ENCODE data around the gene PAGE2B.
"Not testable (repeated sequence)": the region's sequence is repeated elsewhere in the genome, so short reads cannot be mapped to it uniquely, and the experiment has no call there.

The PAGE2B gene, protein sequence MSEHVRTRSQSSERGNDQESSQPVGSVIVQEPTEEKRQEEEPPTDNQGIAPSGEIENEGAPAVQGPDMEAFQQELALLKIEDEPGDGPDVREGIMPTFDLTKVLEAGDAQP

GRCh38 chrX:55074851-55075467 lies at the start of gene PAGE2B:
Gene PAGE2B, plus strand, starts transcription at chrX:55075030. Its CDS starts 1,012 bp downstream, at chrX:55076042.
- no peak for DNase-seq

DNA sequence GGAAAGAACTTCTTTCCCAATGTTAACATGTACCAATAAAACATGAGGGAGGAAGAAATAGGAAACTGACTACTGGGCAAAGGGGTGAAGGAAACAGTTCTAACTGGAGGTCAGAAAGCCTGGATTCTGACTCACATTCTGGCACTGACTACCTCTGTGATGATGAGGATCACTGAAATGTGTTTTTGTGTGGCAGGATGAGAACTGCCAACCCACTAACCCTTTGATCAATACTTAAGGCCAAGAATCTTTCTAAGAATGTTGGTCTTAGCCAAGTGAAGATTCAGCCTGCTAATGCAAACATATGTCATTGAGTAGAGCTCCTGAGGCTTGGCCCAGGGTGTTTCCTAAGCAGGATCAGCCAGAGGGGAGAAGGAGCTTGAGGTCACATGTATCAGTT lies 48.7 kb upstream of the PAGE2B start:
- DNase-seq: no peak

- no peak for DNase-seq
Observed at GRCh38 chrX:55026840-55027239, 48.0 kb upstream of the PAGE2B start.

DNA sequence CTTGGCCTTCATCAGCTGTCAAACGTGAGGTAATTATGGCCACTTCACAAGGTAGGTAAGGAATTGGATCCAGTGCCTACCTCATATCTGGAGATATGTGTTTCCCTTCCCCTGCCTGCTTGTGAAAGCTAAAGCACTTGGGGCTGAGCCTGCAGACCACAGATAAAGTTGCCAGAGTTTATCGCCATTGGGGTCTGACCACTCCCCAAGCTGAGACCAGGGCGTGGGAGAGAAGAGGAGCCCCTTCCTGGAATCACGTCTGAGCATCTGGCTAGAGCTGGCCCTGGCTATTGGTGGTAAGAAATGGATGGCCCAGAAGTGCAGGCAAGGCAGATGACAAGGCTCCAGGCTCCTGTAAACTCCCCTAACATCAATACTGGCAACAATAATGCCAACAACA lies 46.8 kb upstream of the PAGE2B start:
- DNase-seq: no peak

DNA sequence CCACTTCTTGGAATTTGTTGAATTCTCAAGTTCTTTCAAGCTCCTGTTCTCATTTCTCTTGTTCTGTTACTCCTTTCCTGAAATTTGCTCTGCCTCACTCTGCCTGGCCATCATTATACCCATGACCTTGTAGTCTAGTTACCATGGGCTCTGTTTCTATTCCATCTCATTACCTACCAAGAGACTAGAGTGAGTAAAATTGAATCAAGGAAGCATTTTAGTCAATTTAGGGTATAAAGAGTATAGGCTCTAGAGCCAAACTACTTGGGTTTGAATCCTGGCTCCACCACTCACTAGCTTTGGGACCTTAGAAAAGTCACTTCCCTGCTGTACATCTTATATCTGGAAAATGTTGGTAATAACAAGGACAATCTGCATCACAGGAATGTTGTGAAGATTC lies 46.2 kb upstream of the PAGE2B start:
- no peak for DNase-seq

GRCh38 chrX:55029291-55029690 lies 45.5 kb upstream of the PAGE2B start:
- no peak for DNase-seq

GRCh38 chrX:55030271-55031205 lies 44.3 kb upstream of the PAGE2B start, which contains the start of gene ALAS2:
Gene ALAS2, minus strand, starts transcription at chrX:55030977. Its CDS starts 4,977 bp downstream, at chrX:55026000.
- no peak for DNase-seq

DNA sequence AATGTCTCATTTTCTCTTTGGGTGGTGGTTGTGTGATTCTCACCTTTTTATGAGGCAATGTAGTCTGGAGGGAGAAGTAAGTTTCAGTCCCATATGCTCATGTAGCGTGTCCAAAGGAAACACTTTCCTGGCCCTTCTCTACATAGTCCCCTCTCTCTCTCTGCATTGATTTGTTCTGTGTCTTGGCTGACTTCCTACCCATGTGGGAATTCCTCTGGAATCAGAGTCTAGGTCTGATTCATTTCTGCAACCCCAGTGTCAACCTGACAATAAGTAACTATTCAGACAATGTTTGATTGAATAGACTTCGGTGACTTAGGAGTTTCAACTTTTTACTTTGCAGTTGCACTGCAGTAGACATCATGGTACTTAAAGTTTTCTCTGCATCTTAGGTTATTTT lies 41.4 kb upstream of the PAGE2B start:
- no peak for DNase-seq

- no peak for DNase-seq
Observed at GRCh38 chrX:55039471-55039870, 35.4 kb upstream of the PAGE2B start.

- DNase-seq: no peak
Observed at GRCh38 chrX:55041514-55041913, 33.3 kb upstream of the PAGE2B start.

DNA sequence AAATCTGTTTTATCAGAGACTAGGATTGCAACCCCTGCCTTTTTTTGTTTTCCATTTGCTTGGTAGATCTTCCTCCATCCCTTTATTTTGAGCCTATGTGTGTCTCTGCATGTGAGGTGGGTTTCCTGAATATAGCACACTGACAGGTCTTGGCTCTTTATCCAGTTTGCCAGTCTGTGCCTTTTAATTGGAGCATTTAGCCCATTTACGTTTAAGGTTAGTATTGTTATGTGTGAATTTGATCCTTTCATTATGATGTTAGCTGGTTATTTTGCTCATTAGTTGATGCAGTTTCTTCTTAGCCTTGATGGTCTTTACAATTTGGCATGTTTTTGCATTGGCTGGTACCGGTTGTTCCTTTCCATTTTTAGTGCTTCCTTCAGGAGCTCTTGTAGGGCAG lies 24.2 kb upstream of the PAGE2B start:
- DNase-seq: not testable (repeated sequence)

GRCh38 chrX:55056820-55057674 lies 17.8 kb upstream of the PAGE2B start:
- peak; percentile 55 for DNase-seq

DNA sequence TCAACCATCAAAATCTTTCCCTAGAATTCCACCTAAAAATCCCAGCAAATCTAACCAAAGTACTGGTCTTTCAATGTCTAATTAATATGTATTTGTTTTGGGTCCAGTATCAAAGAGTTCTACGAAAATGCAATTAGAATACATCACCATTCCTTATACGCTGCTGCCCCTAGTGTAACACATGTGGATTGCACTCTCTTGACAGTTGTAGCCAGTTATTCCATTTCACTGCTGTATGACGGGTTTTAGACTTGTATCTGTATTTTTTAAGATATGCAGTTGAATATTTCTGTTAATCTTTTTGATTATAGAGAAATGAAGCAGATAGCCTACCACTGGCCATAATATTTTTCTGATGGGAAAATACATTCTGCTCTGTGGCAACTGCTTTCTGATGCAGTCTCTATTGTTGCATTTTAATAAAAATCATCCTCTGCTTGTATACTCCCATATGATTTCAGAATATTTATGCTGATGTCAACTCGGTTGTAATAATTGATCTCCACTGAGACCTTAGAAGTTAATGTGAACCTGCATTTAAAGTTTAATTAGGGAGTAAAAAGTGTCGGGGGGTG lies 17.1 kb upstream of the PAGE2B start:
- DNase-seq: peak; percentile 57

GRCh38 chrX:55067180-55067579 lies 7.7 kb upstream of the PAGE2B start:
- not testable (repeated sequence) for DNase-seq

DNA sequence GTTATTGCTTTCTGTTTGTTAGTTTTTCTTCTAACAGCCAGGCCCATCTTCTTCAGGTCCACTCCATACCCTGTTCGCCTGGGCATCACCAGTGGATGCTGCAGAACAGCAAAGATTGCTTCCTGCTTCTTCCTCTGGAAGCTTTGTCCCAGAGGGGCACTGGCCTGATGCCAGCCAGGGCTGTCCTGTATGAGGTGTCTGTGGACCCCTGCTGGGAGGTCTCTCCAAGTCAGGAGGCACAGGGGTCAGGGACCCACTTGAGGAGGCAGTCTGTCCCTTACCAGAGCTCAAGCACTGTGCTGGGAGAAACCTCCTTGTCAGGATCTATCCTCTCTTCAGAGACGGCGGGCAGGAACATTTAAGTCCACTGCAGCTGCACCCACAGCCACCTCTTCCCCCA lies 2.5 kb upstream of the PAGE2B start:
- DNase-seq: no peak

DNA sequence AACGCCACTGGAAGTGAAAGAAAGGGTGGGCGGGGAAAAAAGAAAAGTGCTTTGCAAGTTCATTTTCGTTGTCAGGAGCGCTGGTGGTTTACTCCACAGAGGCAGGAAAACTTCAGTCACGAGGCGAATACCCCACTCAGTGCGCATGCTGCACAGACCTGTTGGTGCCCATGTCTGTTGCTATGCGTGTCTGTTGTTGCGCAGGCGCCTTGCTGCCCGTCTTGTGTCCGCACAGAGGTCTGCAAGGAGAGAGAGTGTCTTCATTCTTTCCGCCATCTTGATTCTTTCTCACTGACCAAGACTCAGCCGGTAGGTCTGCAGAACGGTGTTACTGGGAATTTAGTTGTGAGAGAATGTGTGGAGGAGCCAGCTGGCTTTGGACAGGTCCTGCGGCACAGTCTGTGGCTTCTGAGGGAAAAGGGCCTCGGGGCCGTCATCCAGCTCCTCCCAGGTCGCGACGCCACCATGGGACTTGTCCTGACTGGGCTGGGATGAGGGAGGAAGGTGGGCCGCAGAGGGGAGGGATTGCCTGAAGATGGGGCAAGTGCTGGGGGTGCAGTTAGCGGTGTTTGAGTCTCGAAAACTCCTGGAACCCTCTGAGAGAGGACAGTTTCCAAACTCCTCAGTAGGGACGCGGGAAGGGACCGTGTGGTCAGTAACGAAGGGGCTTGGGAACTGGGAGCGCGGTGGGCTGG lies 14.1 kb downstream of the PAGE2B start, which contains the start of gene PAGE2:
Gene PAGE2, plus strand, starts transcription at position 224 of the 695 bp plus-strand sequence. CDS start 1,003 bp downstream, outside the sequence.
- DNase-seq: no peak

DNA sequence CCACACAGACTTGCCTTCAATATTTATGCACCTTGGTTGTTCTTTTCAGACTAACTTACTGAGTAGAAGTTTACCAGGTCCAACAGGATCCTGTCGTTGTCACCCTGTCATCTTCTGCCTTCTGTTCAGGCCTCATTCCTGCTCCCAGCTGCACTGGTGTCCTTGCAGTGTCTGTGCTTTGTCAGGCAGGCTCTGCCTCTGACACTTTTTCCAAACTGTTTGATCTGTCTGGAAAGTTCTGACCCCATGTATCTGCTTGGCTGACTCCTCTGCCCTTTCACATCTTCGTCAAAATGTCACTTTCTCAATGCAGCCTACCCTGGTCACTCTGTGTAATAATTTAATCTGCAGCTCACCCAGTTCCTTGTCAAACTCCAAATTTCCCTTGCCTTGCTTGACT lies 23.9 kb downstream of the PAGE2B start:
- no peak for DNase-seq

GRCh38 chrX:55099162-55099561 lies 24.3 kb downstream of the PAGE2B start:
- no peak for DNase-seq

DNA sequence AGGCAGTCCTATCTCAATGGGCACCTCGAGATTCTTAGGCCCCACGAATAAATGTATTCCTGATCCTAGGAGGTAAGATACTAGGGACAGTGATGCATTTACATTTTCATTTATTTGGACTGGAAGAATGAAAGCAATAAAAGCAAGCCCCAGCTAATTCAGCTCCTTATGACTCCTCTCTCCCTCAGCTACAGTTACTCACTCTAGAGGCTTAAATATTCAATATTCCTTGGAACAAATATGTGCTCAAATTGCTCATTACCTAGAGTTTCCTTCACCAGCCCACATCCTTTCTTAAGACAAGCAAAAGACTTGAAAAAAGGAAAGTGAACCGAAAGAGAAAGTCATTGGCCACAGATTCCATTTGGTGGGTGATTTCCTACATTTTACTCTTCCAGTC lies 27.9 kb downstream of the PAGE2B start:
- DNase-seq: no peak

DNA sequence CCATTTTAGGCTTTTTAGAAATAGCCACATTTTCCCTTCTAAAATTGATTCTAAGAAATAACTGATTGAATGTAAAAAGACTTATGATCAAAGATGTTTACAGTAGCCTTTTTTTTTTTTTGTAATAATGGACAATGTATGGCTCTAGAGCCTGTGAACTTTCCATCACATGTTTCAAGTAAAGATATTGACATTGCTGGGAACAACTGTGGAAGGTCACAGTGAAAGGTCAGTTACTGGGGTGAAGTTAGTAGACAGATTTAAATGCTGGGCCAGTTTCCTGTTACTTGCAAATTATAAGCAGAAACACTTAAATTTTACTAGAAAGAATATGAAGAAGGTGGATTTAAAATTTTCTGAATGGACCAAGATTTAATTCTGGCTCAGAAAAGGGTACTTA lies 32.4 kb downstream of the PAGE2B start:
- DNase-seq: no peak

GRCh38 chrX:55107911-55108310 lies 33.1 kb downstream of the PAGE2B start:
- no peak for DNase-seq

- DNase-seq: no peak
Observed at GRCh38 chrX:55109306-55109705, 34.5 kb downstream of the PAGE2B start.

Measured in CD4-positive, alpha-beta T cell treated with Interleukin-17A for 4 hours (primary cell).